Skeletal muscle satellite cell (primary cell): Measurements from ENCODE around the gene RPL35.

Source experiments
- H3K27me3 ChIP-seq: 2 replicates; pipeline ENCODE4 v1.7.0; 2013; ENCODE audit warnings: low read length; ENCODE audit not compliant: control insufficient read depth, insufficient read depth
- H3K36me3 ChIP-seq: 2 replicates; pipeline ENCODE4 v1.7.0; 2013; ENCODE audit warnings: mild to moderate bottlenecking, control low read depth, low read length; ENCODE audit not compliant: insufficient read depth
- H3K4me1 ChIP-seq: 2 replicates; pipeline ENCODE4 v1.7.0; 2013; ENCODE audit warnings: low read length; ENCODE audit not compliant: control insufficient read depth, insufficient read depth
- H3K4me2 ChIP-seq: 2 replicates; pipeline ENCODE4 v1.7.0; 2013; ENCODE audit warnings: mild to moderate bottlenecking, low read length
- H3K4me3 ChIP-seq: 2 replicates; pipeline ENCODE4 v1.7.0; 2013; ENCODE audit warnings: low read length
- H3K9ac ChIP-seq: 2 replicates; pipeline ENCODE4 v1.7.0; 2013; ENCODE audit warnings: mild to moderate bottlenecking, low read depth, low read length, moderate library complexity
- H3K9me3 ChIP-seq: replicated peaks from 2 replicates; pipeline ENCODE4 v1.7.0; 2013; ENCODE audit warnings: mild to moderate bottlenecking, control low read depth, low read length

The RPL35 gene

GRCh38 chr9:124830593-124830992, 31.2 kb downstream of the RPL35 start:
- Histone ChIP-seq H3K4me3 (no peak overlapping the region), H3K9ac (no peak overlapping the region)

GRCh38 chr9:124829334-124829669, 32.5 kb downstream of the RPL35 start:
- Histone ChIP-seq H3K4me3 (no peak overlapping the region), H3K4me2 (no peak overlapping the region), H3K4me1 (peaks cover 19% of the 10 kb centered on the region), H3K9ac (no peak overlapping the region), H3K27me3 (no peaks in the 10 kb centered on the region), H3K9me3 (no peaks in the 10 kb centered on the region), H3K36me3 (no peaks in the 10 kb centered on the region)

More at GRCh38 chr9:124830593-124830992, 31.2 kb downstream of the RPL35 start:
- no peaks in the 10 kb centered on the region for H3K27me3 ChIP-seq
- peaks cover 32% of the 10 kb centered on the region for H3K4me1 ChIP-seq
- no peaks in the 10 kb centered on the region for H3K9me3 ChIP-seq
- H3K36me3 ChIP-seq, result no peaks in the 10 kb centered on the region
- H3K4me2 ChIP-seq, result no peak overlapping the region

- Histone ChIP-seq H3K36me3 (no peaks in the 10 kb centered on the region), H3K4me1 (peaks cover 20% of the 10 kb centered on the region)
Observed at GRCh38 chr9:124828489-124829333, 33.0 kb downstream of the RPL35 start.

GRCh38 chr9:124820698-124821623, 40.8 kb downstream of the RPL35 start:
- Histone ChIP-seq H3K9me3 (no peaks in the 10 kb centered on the region), H3K4me1 (peaks cover 26% of the 10 kb centered on the region), H3K4me3 (no peak overlapping the region), H3K36me3 (no peaks in the 10 kb centered on the region), H3K27me3 (no peaks in the 10 kb centered on the region), H3K9ac (peak overlapping the region; percentile 32), H3K4me2 (peak overlapping the region; percentile 19)

More at GRCh38 chr9:124828489-124829333, 33.0 kb downstream of the RPL35 start:
- H3K9me3 ChIP-seq, result no peaks in the 10 kb centered on the region
- no peaks in the 10 kb centered on the region for H3K27me3 ChIP-seq
- H3K4me2 ChIP-seq, result no peak overlapping the region
- H3K4me3 ChIP-seq, result no peak overlapping the region
- H3K9ac ChIP-seq, result no peak overlapping the region

- Histone ChIP-seq H3K36me3 (no peaks in the 10 kb centered on the region), H3K4me2 (no peak overlapping the region), H3K27me3 (no peaks in the 10 kb centered on the region), H3K4me1 (peaks cover 26% of the 10 kb centered on the region), H3K4me3 (no peak overlapping the region), H3K9ac (no peak overlapping the region), H3K9me3 (no peaks in the 10 kb centered on the region)
Observed at GRCh38 chr9:124818431-124819281, 43.1 kb downstream of the RPL35 start.

- no peak overlapping the region for H3K4me2 ChIP-seq
Observed at GRCh38 chr9:124815601-124816000, 46.2 kb downstream of the RPL35 start.

GRCh38 chr9:124814164-124814535, 47.6 kb downstream of the RPL35 start:
- no peak overlapping the region for H3K4me2 ChIP-seq
- H3K9ac ChIP-seq, result no peak overlapping the region
- no peaks in the 10 kb centered on the region for H3K27me3 ChIP-seq
- no peak overlapping the region for H3K4me3 ChIP-seq
- H3K36me3 ChIP-seq, result no peaks in the 10 kb centered on the region
- peaks cover 49% of the 10 kb centered on the region for H3K4me1 ChIP-seq
- no peaks in the 10 kb centered on the region for H3K9me3 ChIP-seq

More at GRCh38 chr9:124815601-124816000, 46.2 kb downstream of the RPL35 start:
- Histone ChIP-seq H3K9ac (no peak overlapping the region), H3K4me1 (peaks cover 47% of the 10 kb centered on the region), H3K27me3 (no peaks in the 10 kb centered on the region), H3K9me3 (no peaks in the 10 kb centered on the region), H3K36me3 (no peaks in the 10 kb centered on the region), H3K4me3 (no peak overlapping the region)

GRCh38 chr9:124813501-124814163, 48.1 kb downstream of the RPL35 start:
- Histone ChIP-seq H3K36me3 (no peaks in the 10 kb centered on the region), H3K27me3 (no peaks in the 10 kb centered on the region), H3K4me3 (no peak overlapping the region), H3K9me3 (no peaks in the 10 kb centered on the region), H3K4me1 (peaks cover 45% of the 10 kb centered on the region), H3K9ac (no peak overlapping the region), H3K4me2 (peak overlapping the region; percentile 46)

- Histone ChIP-seq H3K27me3 (no peaks in the 10 kb centered on the region), H3K36me3 (no peaks in the 10 kb centered on the region), H3K4me1 (peaks cover 41% of the 10 kb centered on the region), H3K9me3 (no peaks in the 10 kb centered on the region), H3K9ac (peak overlapping the region; percentile 59), H3K4me3 (no peak overlapping the region), H3K4me2 (peak overlapping the region; percentile 46)
Observed at GRCh38 chr9:124813041-124813440, 48.7 kb downstream of the RPL35 start.

- no peaks in the 10 kb centered on the region for H3K36me3 ChIP-seq
- peaks cover 41% of the 10 kb centered on the region for H3K4me1 ChIP-seq
- peak overlapping the region; percentile 46 for H3K4me2 ChIP-seq
- no peaks in the 10 kb centered on the region for H3K9me3 ChIP-seq
- no peaks in the 10 kb centered on the region for H3K27me3 ChIP-seq
- H3K9ac ChIP-seq, result peak overlapping the region; percentile 59
- H3K4me3 ChIP-seq, result no peak overlapping the region
Observed at GRCh38 chr9:124812441-124812876, 49.3 kb downstream of the RPL35 start.
